GM12875 (cell line): ENCODE results near the gene ITGA11.
A peak's percentile ranks its signal among the peaks of the same experiment; 100 is the strongest.

Experiments used
- H3K4me3 ChIP-seq: one replicate; pipeline ENCODE4 v1.5.1; 2011; ENCODE audit warnings: low read depth, low read length, control low read depth
- CTCF ChIP-seq: IDR thresholded peaks from 2 replicates; pipeline ENCODE4 v1.5.1; 2011; ENCODE audit warnings: low read depth, mild to moderate bottlenecking, control low read depth, inconsistent platforms, low read length, moderate library complexity, borderline replicate concordance; ENCODE audit not compliant: insufficient read depth

The ITGA11 gene

GRCh38 chr15:68284616-68285258 lies 147.2 kb downstream of the ITGA11 start:
- H3K4me3 ChIP-seq, result no peak overlapping the region
- no peak for TF ChIP-seq CTCF

GRCh38 chr15:68283401-68283800 lies 148.6 kb downstream of the ITGA11 start:
- TF ChIP-seq CTCF, result no peak
- H3K4me3 ChIP-seq, result no peak overlapping the region

GRCh38 chr15:68281008-68281407 lies 151.0 kb downstream of the ITGA11 start:
- no peak for TF ChIP-seq CTCF
- no peak overlapping the region for H3K4me3 ChIP-seq

GRCh38 chr15:68279779-68280753 lies 151.9 kb downstream of the ITGA11 start:
- TF ChIP-seq CTCF, result no peak
- peak overlapping the region; percentile 39 for H3K4me3 ChIP-seq

GRCh38 chr15:68278595-68279405 lies 153.2 kb downstream of the ITGA11 start:
- TF ChIP-seq CTCF, result no peak
- peak overlapping the region; percentile 81 for H3K4me3 ChIP-seq

- TF ChIP-seq CTCF, result peak; percentile 69
- H3K4me3 ChIP-seq, result peak overlapping the region; percentile 81
These were observed 153.7 kb downstream of the ITGA11 start for GRCh38 chr15:68278345-68278594.
